Measurements from ENCODE around the gene SEPHS1. TPM values are rescaled to one million over a fixed set of nuclear protein-coding genes. Genes with fewer than 3 reads are reported as not detected.

Gene SEPHS1
- total and polyA plus RNA-seq, 2 of the 8 experiments (the other 6 are each of a cell fraction or from before 2014, with no cell fraction given), result 270 to 683 TPM

GRCh38 chr10:13354783-13355182 is 6.7 kb upstream of the SEPHS1 start:
- Histone ChIP-seq H3K23ac (ENCODE audit: insufficient read length) (no peak overlapping the region), H3K79me2 (ENCODE audit: control insufficient read depth in 1 of 2, insufficient read depth in 2 of 2, low read length in 2 of 2) (no peaks in the 10 kb centered on the region), H3K4me3 (ENCODE audit: extremely low read depth in 1 of 4, insufficient read depth in 2 of 4, low read depth in 3 of 4, low read length in 4 of 4) (no peak overlapping the region), H3K4me2 (ENCODE audit: insufficient read depth in 1 of 2, low read depth in 2 of 2, low read length in 2 of 2) (no peak overlapping the region), H4K8ac (ENCODE audit: extremely low read depth, insufficient read depth, low read length) (peak overlapping the region; percentile 69; the same call in 1 of the 2 replicates), H3K9ac (replicated peaks in 1 of 4; ENCODE audit: extremely low read depth in 1 of 4, low read depth in 3 of 4, low read length in 3 of 4) (no peak overlapping the region), H3K4me1 (replicated peaks in 1 of 4; ENCODE audit: control insufficient read depth in 3 of 4, insufficient read depth in 4 of 4, low read length in 3 of 4) (peaks cover 14 to 31% (median 20%) of the 10 kb centered on the region in 4 experiments), H4K5ac (ENCODE audit: insufficient read length, low read depth, low read length) (no peak overlapping the region), H2AK5ac (ENCODE audit: low read depth, low read length) (no peak overlapping the region), H2BK12ac (ENCODE audit: low read depth, low read length) (peak overlapping the region; percentile 27; the same call in 1 of the 2 replicates), H4K91ac (replicated peaks; ENCODE audit: insufficient read length, low read length) (peak overlapping the region; percentile 0), H3K27me3 (replicated peaks in 1 of 4; ENCODE audit: control insufficient read depth in 3 of 4, extremely low read depth in 1 of 4, insufficient read depth in 3 of 4, low read length in 3 of 4) (no peaks in the 10 kb centered on the region), H3K56ac (replicated peaks; ENCODE audit: insufficient read length, low read depth, low read length) (no peak overlapping the region), H2BK120ac (replicated peaks; ENCODE audit: low read depth, low read length) (no peak overlapping the region), H3K23me2 (ENCODE audit: low read depth, low read length) (peaks cover 10% of the 10 kb centered on the region; the same call in 1 of the 2 replicates), H3K9me3 (ENCODE audit: insufficient read depth in 2 of 2, low read depth in 1 of 2, low read length in 1 of 2) (no peaks in the 10 kb centered on the region), H3K79me1 (ENCODE audit: low read depth, low read length) (no peaks in the 10 kb centered on the region), H3K27ac (ENCODE audit: low read depth, low read length) (no peak overlapping the region), H3K18ac (ENCODE audit: extremely low read depth, low read length) (no peak overlapping the region), H2BK5ac (ENCODE audit: low read depth, low read length) (no peak overlapping the region), H3K14ac (ENCODE audit: insufficient read length) (no peak overlapping the region), H4K20me1 (replicated peaks in 1 of 2; ENCODE audit: control insufficient read depth in 1 of 2, insufficient read depth in 2 of 2, low read length in 2 of 2) (no peaks in the 10 kb centered on the region), H2BK20ac (ENCODE audit: low read length) (peak overlapping the region; percentile 92; the same call in 1 of the 2 replicates), H3K4ac (replicated peaks; ENCODE audit: insufficient read length, low read depth, low read length) (peak overlapping the region; percentile 61), H2AFZ (ENCODE audit: low read length) (no peak overlapping the region), H2BK15ac (ENCODE audit: low read length) (no peak overlapping the region), H3K36me3 (ENCODE audit: control insufficient read depth in 2 of 4, insufficient read depth in 4 of 4, low read length in 3 of 4) (no peaks in the 10 kb centered on the region)
- CTCF ChIA-PET (ENCODE audit: partially characterized antibody), result interaction anchor here (0.7 to 1.9 kb wide), 2 partner anchors 17 to 86 kb away, joined by 3 to 4 read pairs; no protein-coding TSS in a partner anchor
- FAIRE-seq, result no peak
- DNase-seq (ENCODE audit: low read depth in 1 of 2, low spot score in 2 of 2), result no peak
- 93% methylated on average over 7 of the region's 7 CpGs; no CpG with 5 or more reads in 1 of the 2 experiments for WGBS, 2 experiments (ENCODE audit: extremely low coverage in 1 of 2, insufficient coverage in 1 of 2, insufficient read length in 1 of 2, insufficient replicate concordance in 2 of 2, low coverage in 1 of 2, low lambda C conversion rate in 2 of 2, missing lambda C conversion rate in 1 of 2)
- POLR2A ChIA-PET (ENCODE audit: partially characterized antibody), result interaction anchor here (1.4 to 7.2 kb wide), 3 partner anchors 12 to 37 kb away, joined by 3 to 85 read pairs (median 78); no protein-coding TSS in a partner anchor
- no peak for TF ChIP-seq BCL11A (IDR thresholded peaks at IDR 0.05; ENCODE audit: low read depth in 2 of 2, low read length in 2 of 2)
- TF ChIP-seq GTF2F1 (IDR thresholded peaks at IDR 0.05; ENCODE audit: borderline replicate concordance, low read depth, low read length), result no peak
- no peak for TF ChIP-seq ZNF274 (IDR thresholded peaks at IDR 0.05; ENCODE audit: borderline replicate concordance, extremely low read depth, low read length)
- no peak for TF ChIP-seq EP300 (IDR thresholded peaks at IDR 0.05; ENCODE audit: borderline replicate concordance in 1 of 2, low read depth in 2 of 2, low read length in 2 of 2)
- TF ChIP-seq TCF12 (IDR thresholded peaks at IDR 0.05; ENCODE audit: low read depth, low read length), result no peak
- TF ChIP-seq SIX5 (IDR thresholded peaks at IDR 0.05; ENCODE audit: low read depth, low read length), result no peak
- no peak for TF ChIP-seq HDAC2 (IDR thresholded peaks at IDR 0.05; ENCODE audit: borderline replicate concordance in 1 of 2, low read depth in 2 of 2, low read length in 2 of 2)

All from H1 (cell line).